GM19328 (cell line): ENCODE results near the gene LYL1.

Experiments used
- ATAC-seq: cut with Tn5 transposase; IDR thresholded peaks from one replicate; pipeline ENCODE4 v1.9.1; 2021; ENCODE audit warnings: mild to moderate bottlenecking, moderate library complexity; ENCODE audit not compliant: unreplicated experiment

Gene LYL1

GRCh38 chr19:13130886-13131490 is 28.3 kb upstream of the LYL1 start:
- ATAC-seq = no peak

GRCh38 chr19:13129384-13129783 is 26.7 kb upstream of the LYL1 start:
- no peak for ATAC-seq

- no peak for ATAC-seq
Measured at GRCh38 chr19:13128583-13128982, 25.9 kb upstream of the LYL1 start.

DNA sequence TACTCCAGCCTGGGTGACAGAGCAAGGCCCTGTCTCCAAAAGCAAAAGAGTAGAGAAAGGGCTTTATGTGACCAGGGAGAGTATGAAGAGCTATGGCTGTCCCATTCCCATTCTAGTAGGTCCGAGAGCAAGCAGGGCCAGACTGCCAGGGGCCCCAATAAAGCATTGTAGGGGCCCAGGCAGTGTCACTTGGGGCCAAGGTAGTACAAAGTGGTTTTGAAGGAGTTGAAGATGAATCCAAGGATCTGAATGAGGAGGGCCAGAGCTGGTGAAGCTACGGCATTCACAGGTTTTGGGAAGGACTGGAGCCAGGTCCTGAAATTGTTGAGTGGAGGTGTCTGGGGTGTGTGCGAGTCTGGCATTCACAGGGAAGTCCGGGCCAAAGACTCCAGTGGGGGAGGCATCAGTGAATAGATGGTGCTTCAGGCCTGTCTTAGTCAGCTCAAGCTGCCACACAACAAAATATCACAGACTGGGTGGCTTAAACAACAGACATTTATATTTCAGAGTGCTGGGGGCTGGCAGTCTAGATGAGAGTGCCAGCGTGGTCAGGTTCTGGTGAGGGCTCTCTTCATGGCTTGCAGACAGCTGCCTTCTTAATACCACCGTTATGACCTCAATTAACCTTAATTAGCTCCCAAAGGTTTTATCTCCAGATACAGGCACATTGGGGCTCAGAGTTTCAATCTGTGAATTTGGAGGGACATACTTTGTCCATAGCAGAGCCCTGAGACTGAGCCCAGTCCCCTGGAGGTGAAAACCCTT is 25.3 kb upstream of the LYL1 start:
- no peak for ATAC-seq

DNA sequence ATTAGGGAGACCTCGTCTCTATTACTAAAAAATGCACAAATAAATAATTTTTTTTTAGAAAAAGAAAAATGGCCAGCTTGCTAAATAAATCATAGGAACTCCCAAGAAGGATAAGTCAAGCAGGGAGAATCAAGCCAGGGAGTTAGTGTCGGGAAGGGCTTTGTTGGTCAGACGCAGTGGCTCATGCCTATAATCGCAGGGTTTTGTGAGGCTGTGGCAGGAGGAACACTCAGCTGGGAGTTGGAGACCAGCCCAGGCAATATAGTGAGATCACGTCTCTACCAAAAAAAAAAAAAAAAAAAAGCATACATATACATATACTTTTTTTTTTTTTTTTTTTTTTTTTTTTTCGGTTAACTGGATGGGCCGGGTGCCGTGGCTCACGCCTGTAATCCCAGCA is 24.4 kb upstream of the LYL1 start:
- ATAC-seq = no peak

DNA sequence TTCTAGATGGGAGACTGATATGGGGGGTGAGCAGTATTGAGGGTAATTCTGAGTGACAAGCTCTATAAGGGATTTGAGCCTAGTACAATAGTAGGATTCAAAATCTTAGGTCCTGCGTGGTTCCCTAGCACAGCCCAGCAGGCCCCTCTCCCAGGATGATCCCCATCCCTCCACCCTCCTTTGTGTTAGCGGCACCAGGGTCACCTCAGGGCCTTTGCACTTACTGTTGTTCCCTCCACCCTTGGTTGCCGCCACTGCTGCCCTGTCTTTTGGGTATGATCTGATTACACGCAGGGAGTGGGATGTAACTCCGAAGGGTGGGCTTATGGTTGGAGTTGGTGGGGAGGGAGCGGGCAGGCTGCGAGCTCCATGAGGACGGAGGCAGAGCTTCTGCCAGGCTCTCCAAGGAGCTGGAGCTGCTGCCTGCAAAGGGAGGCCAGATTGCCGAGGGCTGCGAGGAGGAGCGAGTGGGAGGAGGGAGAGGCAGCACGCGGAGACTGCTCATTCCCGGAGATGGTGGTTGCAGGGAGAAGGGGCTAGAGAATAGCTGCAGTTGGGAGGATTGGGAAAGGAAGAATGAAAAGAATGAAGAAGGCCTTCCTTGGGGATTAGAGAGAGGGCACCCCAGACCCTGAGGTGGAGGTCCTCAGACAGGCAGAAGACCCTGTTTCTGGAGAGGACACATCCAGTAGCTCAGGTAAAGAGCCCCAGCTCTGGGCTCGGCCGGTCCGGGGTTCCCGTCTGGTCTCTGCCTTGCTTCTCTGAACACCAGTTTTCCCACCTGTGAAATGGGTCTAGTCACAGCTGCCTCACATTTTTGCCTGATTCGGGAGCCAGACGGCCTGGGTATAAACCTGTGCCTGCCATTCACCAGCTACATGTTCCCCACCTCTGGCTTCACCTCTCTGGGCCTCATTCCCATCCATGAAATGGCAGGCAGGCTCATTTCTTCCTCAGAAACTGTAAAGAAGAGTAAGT is 20.6 kb upstream of the LYL1 start:
- ATAC-seq = no peak

DNA sequence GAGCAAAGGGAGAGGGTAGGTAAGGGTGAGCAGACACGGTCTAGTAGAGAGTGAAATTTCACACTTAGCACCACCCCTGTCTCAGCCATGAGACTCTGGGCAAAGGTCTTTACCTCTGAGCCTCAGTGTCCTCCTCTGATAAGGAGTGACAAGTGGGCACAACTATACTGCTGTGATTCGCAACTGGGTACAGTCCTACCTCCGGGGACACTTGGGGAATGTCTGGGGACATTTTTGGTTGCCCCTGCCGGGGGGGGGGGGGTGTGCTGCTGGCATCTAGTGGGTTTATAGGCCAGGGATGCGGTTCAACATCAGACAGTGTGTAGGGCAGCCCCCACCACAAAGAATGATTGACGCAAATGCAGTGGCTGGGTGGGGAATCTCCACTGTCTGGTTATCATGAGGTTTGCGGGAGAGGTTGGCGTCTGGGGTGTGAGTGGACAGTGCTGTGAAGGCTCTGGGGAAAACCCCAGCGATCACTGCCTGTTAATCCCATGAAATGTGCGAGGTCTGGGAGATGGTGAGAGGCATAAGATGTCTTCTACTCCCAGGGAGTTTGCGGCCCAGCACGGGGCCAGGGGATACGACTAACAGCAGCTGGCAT is 19.7 kb upstream of the LYL1 start:
- ATAC-seq = no peak

- no peak for ATAC-seq
Measured at GRCh38 chr19:13121551-13122274, 19.1 kb upstream of the LYL1 start.

- no peak for ATAC-seq
Measured at GRCh38 chr19:13120817-13121216, 18.2 kb upstream of the LYL1 start.

DNA sequence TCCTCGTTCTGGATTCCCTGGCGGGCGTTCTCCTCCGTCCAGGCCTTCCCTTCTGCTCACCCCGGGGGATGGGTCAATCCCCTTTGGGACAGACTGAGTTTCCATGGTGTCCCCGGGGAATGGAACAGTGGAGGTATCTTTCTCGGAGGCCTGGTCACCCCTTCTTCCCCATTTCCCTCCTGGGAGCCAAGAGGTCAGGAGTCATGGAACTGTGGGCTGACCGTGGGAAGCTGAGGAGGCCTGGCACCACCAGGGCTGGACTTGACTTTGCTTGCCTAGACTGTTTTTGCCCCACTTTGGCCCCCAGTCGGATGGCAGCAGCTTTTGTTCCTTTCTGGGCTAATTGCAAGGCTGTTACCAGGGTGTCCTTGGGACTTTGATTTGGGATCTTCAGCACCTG is 17.4 kb upstream of the LYL1 start:
- ATAC-seq = no peak

- ATAC-seq = no peak
Measured at GRCh38 chr19:13119627-13120026, 17.0 kb upstream of the LYL1 start.

- no peak for ATAC-seq
Measured at GRCh38 chr19:13118424-13119193, 16.0 kb upstream of the LYL1 start.

DNA sequence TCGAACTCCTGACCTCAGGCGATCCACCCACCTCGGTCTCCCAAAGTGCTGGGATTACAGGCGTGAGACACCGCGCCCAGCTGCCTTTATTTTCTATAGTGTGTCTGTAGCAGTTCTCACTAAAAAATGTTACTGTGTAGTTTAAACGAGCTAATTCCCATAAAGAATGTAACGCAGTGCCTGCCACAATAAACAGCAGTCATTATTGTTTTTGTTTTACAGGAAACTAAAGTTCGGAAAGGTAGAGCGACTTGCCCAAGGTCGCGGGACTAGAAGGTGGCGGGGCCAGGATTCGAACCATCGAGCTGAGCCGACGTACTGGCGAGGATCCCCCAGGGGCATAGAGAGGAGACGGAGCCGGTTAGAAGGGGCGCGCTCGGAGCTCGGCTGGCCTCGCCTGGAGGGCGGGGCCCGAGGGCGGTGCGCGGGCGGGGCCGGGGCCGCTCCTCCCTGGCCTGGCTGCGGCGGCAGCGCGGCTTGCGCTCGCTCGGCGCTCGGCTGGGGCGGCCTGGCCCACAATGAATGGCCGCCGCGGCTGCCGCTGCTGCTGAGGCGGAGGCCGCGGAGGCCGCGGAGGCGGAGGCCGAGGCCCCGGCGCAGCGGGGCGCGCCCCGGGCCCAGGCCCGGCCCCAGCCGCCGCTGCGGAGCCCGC is 15.2 kb upstream of the LYL1 start, which contains the start of gene NACC1:
TSS of gene NACC1 (plus strand) at position 493 of the 652 bp plus-strand sequence. CDS start 16,944 bp downstream, outside the sequence.
- ATAC-seq = peak; percentile 62

- ATAC-seq = no peak
Measured at GRCh38 chr19:13117176-13117771, 14.6 kb upstream of the LYL1 start.

DNA sequence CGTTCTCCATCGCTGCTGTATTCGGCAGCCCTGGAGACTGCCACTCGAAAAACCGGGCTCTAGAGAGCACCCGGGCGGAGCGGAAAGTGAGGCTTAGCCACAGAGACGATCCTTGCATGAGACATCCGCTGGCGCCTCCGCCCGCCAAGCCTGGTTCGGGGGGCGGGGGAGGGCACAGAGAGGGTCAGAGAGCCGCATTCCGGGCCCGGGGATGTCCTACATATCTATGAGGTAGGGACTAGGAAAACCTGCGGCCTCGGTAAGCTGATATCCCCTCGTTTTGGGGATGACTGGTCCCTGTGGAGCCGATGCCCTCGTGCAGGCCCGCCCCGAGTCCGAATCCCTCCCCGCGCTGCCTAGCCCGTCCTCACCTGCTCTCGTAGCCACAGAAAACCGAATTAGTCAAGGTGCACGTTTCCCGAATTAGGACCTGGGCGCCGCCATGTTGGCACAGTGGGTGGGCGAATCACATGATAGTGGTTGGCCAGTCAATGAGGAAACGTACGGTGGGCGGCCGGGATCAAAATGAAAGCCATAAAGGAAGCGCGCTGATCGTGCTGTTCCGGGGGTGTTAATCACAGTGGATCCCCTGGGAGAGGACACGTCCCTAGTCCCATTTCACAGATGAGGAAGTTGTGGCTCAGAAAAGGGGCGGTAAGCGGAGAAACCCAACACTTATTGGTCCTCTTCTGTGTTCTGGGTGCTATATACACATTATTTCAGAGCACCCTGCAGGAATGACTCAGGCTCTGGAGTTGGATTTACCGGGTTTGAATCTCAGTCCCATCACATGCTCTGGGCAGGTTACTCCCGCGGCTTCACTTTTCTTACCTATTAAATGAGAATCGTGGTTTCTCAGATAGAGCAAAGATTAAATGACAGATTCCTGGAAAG is 13.9 kb upstream of the LYL1 start, which contains the start of gene TRMT1:
TSS of gene TRMT1 (minus strand) at position 459 of the 894 bp plus-strand sequence. CDS start at position 118, 341 bp downstream.
- ATAC-seq = peak; percentile 41

- ATAC-seq = no peak
Measured at GRCh38 chr19:13115936-13116281, 13.3 kb upstream of the LYL1 start.

- ATAC-seq = no peak
Measured at GRCh38 chr19:13112555-13112954, 9.9 kb upstream of the LYL1 start.
